ENCODE measurements around the gene TH. TPM values are rescaled to one million over a fixed set of nuclear protein-coding genes. Genes with fewer than 3 reads are reported as not detected.

The TH gene
- total RNA-seq, 1 donor from 2014 or later = not detected

- H3K27me3 ChIP-seq (ENCODE audit: low read depth) = peaks cover 63% of the 10 kb centered on the region
- no peaks in the 10 kb centered on the region for H3K36me3 ChIP-seq
- no peak for TF ChIP-seq CTCF (IDR thresholded peaks at IDR 0.05; ENCODE audit: borderline replicate concordance)
- DNase-seq = no peak
- no peaks in the 10 kb centered on the region for H3K4me1 ChIP-seq
- intact Hi-C loops (cut with micrococcal nuclease) = no loop called here
- H3K9me3 ChIP-seq (replicated peaks) = no peaks in the 10 kb centered on the region
- H3K4me3 ChIP-seq = no peak overlapping the region
- H3K27ac ChIP-seq (replicated peaks) = no peak overlapping the region
Measured at GRCh38 chr11:2217211-2218030, 45.8 kb upstream of the TH start.

- Histone ChIP-seq H3K27me3 (ENCODE audit: low read depth) (peaks cover 55% of the 10 kb centered on the region), H3K9me3 (replicated peaks) (no peaks in the 10 kb centered on the region), H3K36me3 (no peaks in the 10 kb centered on the region), H3K4me3 (no peak overlapping the region), H3K4me1 (no peaks in the 10 kb centered on the region), H3K27ac (replicated peaks) (no peak overlapping the region)
- intact Hi-C loops (cut with micrococcal nuclease) = no loop called here
- no peak for TF ChIP-seq CTCF (IDR thresholded peaks at IDR 0.05; ENCODE audit: borderline replicate concordance)
- no peak for DNase-seq
Measured at GRCh38 chr11:2216400-2217064, 44.9 kb upstream of the TH start.

DNA sequence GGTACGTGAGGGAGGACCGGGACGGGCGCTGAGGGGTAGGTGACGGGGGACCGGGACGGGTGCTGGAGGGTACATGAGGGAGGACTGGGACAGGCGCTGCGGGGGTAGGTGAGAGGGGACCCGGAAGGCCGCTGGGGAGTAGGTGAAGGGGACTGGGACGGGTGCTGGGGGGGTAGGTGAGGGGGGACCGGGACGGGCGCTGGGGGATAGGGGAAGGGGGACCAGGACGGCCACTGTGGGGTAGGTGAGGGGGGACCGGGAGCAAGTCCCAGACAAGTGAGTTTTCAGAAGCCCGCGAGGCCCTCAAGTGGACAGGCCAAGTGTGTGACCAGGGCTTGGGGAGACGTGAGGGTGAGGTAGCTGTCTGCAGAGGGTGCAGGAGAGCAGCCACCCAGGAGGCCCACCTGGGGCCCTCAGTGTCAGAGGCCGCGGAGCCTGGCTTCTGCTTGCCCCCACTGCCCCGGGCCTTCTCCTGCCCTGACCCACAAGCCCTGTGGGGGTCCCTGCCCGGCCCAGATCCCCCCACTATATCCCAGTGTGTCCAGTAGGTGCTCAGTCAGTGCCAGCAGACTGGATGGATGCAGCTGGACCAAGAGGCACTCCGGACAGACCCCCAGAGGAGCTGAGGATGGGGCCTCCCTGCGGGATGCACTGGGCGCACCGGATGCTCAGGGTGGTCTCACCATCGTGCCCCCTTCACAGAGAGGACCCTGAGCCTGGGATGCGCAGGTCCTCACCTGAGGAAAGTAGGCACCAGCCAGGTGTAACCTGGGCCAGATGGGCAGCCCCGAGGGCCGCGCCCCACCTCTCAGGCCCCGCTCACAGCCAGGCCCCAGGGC, 44.2 kb upstream of the TH start:
- Histone ChIP-seq H3K9me3 (replicated peaks) (no peaks in the 10 kb centered on the region), H3K36me3 (no peaks in the 10 kb centered on the region), H3K4me3 (no peak overlapping the region), H3K27ac (replicated peaks) (no peak overlapping the region), H3K4me1 (no peaks in the 10 kb centered on the region), H3K27me3 (ENCODE audit: low read depth) (peaks cover 47% of the 10 kb centered on the region)
- no peak for DNase-seq
- intact Hi-C loops (cut with micrococcal nuclease) = no loop called here
- no peak for TF ChIP-seq CTCF (IDR thresholded peaks at IDR 0.05; ENCODE audit: borderline replicate concordance)

- Histone ChIP-seq H3K9me3 (replicated peaks) (no peaks in the 10 kb centered on the region), H3K27ac (replicated peaks) (no peak overlapping the region), H3K27me3 (ENCODE audit: low read depth) (peaks cover 48% of the 10 kb centered on the region), H3K4me1 (no peaks in the 10 kb centered on the region), H3K4me3 (no peak overlapping the region), H3K36me3 (no peaks in the 10 kb centered on the region)
- TF ChIP-seq CTCF (IDR thresholded peaks at IDR 0.05; ENCODE audit: borderline replicate concordance) = no peak
- intact Hi-C loops (cut with micrococcal nuclease) = no loop called here
- DNase-seq = no peak
Measured at GRCh38 chr11:2215230-2215560, 43.6 kb upstream of the TH start.

GRCh38 chr11:2214527-2215229, 43.1 kb upstream of the TH start:
- intact Hi-C loops (cut with micrococcal nuclease) = no loop called here
- Histone ChIP-seq H3K27me3 (ENCODE audit: low read depth) (peaks cover 54% of the 10 kb centered on the region), H3K36me3 (no peaks in the 10 kb centered on the region)

More at GRCh38 chr11:2214527-2215229, 43.1 kb upstream of the TH start:
- TF ChIP-seq CTCF (IDR thresholded peaks at IDR 0.05; ENCODE audit: borderline replicate concordance) = no peak
- H3K4me3 ChIP-seq = no peak overlapping the region
- no peak for DNase-seq
- H3K27ac ChIP-seq (replicated peaks) = no peak overlapping the region
- no peaks in the 10 kb centered on the region for H3K4me1 ChIP-seq
- no peaks in the 10 kb centered on the region for H3K9me3 ChIP-seq (replicated peaks)
